Endodermal cell (in vitro differentiated cells): ENCODE measurements around the gene RHBDL1. TPM values are rescaled to one million over a fixed set of nuclear protein-coding genes. Genes with fewer than 3 reads are reported as not detected.

Experiments
- DNase-seq: peaks from one replicate; pipeline ENCODE4 v3.0.0-alpha.2; 2017
- H3K27ac ChIP-seq: 2 replicates; pipeline ENCODE4 v1.5.1; 2013; ENCODE audit warnings: mild to moderate bottlenecking, low read depth, low read length, moderate library complexity
- H3K27me3 ChIP-seq: 2 replicates; pipeline ENCODE4 v1.6.1; 2013; ENCODE audit warnings: mild to moderate bottlenecking, low read length, moderate library complexity; ENCODE audit not compliant: insufficient read depth, control insufficient read depth, poor library complexity, severe bottlenecking
- H3K36me3 ChIP-seq: 2 replicates; pipeline ENCODE4 v1.7.0; 2013; ENCODE audit warnings: mild to moderate bottlenecking, low read length, moderate library complexity; ENCODE audit not compliant: control insufficient read depth, insufficient read depth
- H3K4me1 ChIP-seq: one replicate; pipeline ENCODE4 v1.7.0; 2013; ENCODE audit warnings: low read length; ENCODE audit not compliant: control insufficient read depth, insufficient read depth
- H3K4me3 ChIP-seq: 2 replicates; pipeline ENCODE4 v1.5.1; 2013; ENCODE audit warnings: mild to moderate bottlenecking, low read length, moderate library complexity
- H3K9ac ChIP-seq: 2 replicates; pipeline ENCODE4 v1.6.1; 2013; ENCODE audit warnings: mild to moderate bottlenecking, low read length, moderate library complexity; ENCODE audit not compliant: poor library complexity, severe bottlenecking; ENCODE audit errors: extremely low read depth
- H3K9me3 ChIP-seq: 2 replicates; pipeline ENCODE4 v1.6.1; 2013; ENCODE audit warnings: mild to moderate bottlenecking, low read length, moderate library complexity; ENCODE audit not compliant: control insufficient read depth
- H3K27ac Mint-ChIP-seq: 2 replicates; pipeline ENCODE4 v1.8.0; 2020; ENCODE audit warnings: mixed read lengths
- H3K27me3 Mint-ChIP-seq: 2 replicates; pipeline ENCODE4 v1.8.0; 2021; ENCODE audit warnings: mild to moderate bottlenecking, mixed read lengths; ENCODE audit not compliant: insufficient read depth
- H3K36me3 Mint-ChIP-seq: 2 replicates; pipeline ENCODE4 v1.8.0; 2020; ENCODE audit warnings: low read depth, mixed read lengths
- H3K4me1 Mint-ChIP-seq: 2 replicates; pipeline ENCODE4 v1.8.0; 2020; ENCODE audit warnings: mixed read lengths
- H3K4me3 Mint-ChIP-seq: 2 replicates; pipeline ENCODE4 v1.8.0; 2020; ENCODE audit warnings: mild to moderate bottlenecking, moderate library complexity, mixed read lengths
- H3K9me3 Mint-ChIP-seq: 2 replicates; pipeline ENCODE4 v1.8.0; 2020; ENCODE audit warnings: mild to moderate bottlenecking, mixed read lengths
- CTCF ChIP-seq: fragments of 200-600 bp; sonication (generic); conservative IDR thresholded peaks from 2 replicates; pipeline ENCODE4 v1.5.0; 2021; ENCODE audit warnings: antibody characterized with exemption, mild to moderate bottlenecking
- WGBS, 2 experiments: methylation state at CpG; one replicate each; pipeline versions ENCODE4 v1.1.5 to v1.1.7; 2013; ENCODE audit warnings: missing lambda C conversion rate in 2 of 2, mixed read lengths in 1 of 2; ENCODE audit not compliant: insufficient coverage in 1 of 2, insufficient read length in 1 of 2; 5-methylcytosine and 5-hydroxymethylcytosine counted together
- total RNA-seq, 2 donors: library from RNA; stranded (reverse); fragmentation: NEBNext Ultra II Directional in 1 of 2; extraction: Animal tissue kit (Norgen Biotek cat#: 25700) in 1 of 2; gene quantifications; 2 replicates in 1 of 2; 3 replicates in 1 of 2; pipeline ENCODE4 v1.2.1, GENCODE V29; 2021

RHBDL1 gene
- total RNA-seq, 2 donors from 2014 or later, result 3.7 to 5.1 TPM

DNA sequence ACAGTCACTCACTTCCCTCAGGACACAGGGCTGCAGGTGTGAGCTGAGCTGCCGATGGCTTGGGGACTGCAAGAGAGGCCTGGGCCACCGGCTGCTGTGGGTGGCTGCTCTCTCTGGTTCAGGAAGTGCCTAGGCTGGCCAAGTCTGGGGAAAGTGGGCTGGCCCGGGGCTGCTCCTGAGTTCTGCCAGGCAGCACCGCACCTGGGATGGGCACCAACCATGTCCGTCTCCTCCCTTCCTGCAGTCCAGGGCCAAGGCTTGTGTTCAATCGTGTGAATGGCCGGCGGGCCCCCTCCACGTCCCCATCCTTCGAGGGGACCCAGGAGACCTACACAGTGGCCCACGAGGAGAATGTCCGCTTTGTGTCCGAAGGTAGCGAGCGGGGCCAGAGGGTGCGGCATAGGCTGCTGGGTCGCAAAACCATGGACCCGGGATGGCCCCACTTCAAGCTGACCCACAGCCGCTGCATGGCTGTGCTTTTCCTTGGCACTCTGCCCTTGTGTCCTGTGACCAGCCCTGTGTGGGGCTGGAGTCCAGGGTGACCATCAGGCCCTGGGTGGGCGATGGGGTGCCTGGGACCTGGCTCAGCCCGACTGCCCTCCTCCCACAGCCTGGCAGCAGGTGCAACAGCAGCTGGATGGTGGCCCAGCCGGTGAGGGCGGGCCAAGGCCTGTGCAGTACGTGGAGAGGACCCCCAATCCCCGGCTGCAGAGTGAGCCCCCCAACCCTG lies 28.1 kb upstream of the RHBDL1 start:
- DNase-seq, result no peak
- H3K27ac ChIP-seq, result no peak overlapping the region
- no peak overlapping the region for H3K9ac ChIP-seq
- H3K36me3 ChIP-seq, result no peaks in the 10 kb centered on the region
- Mint-ChIP-seq H3K9me3 (no peaks in the 10 kb centered on the region), H3K27ac (no peak overlapping the region), H3K4me3 (no peak overlapping the region), H3K27me3 (no peaks in the 10 kb centered on the region), H3K4me1 (no peaks in the 10 kb centered on the region), H3K36me3 (no peaks in the 10 kb centered on the region)
- no peaks in the 10 kb centered on the region for H3K9me3 ChIP-seq
- 93 to 99% methylated on average over 19 to 24 of the region's 25 CpGs for WGBS, 2 experiments
- TF ChIP-seq CTCF, result no peak
- H3K27me3 ChIP-seq, result no peaks in the 10 kb centered on the region
- no peak overlapping the region for H3K4me3 ChIP-seq
- no peaks in the 10 kb centered on the region for H3K4me1 ChIP-seq

GRCh38 chr16:648071-648780 lies 27.2 kb upstream of the RHBDL1 start:
- H3K27me3 ChIP-seq, result no peaks in the 10 kb centered on the region
- H3K4me1 Mint-ChIP-seq, result no peaks in the 10 kb centered on the region
- H3K4me3 Mint-ChIP-seq, result peak overlapping the region; percentile 68
- peak overlapping the region; percentile 66 for H3K27ac ChIP-seq
- peak overlapping the region; percentile 85 for H3K27ac Mint-ChIP-seq
- peak overlapping the region; percentile 74 for H3K9ac ChIP-seq
- no peaks in the 10 kb centered on the region for H3K27me3 Mint-ChIP-seq
- no peaks in the 10 kb centered on the region for H3K36me3 ChIP-seq
- no peaks in the 10 kb centered on the region for H3K4me1 ChIP-seq
- no peaks in the 10 kb centered on the region for H3K9me3 ChIP-seq
- WGBS, 2 experiments, result 60 to 66% methylated on average over 18 to 24 of the region's 24 CpGs
- peak overlapping the region; percentile 87 for H3K4me3 ChIP-seq
- DNase-seq, result peak; percentile 83
- H3K36me3 Mint-ChIP-seq, result no peaks in the 10 kb centered on the region
- TF ChIP-seq CTCF, result peak; percentile 79
- no peaks in the 10 kb centered on the region for H3K9me3 Mint-ChIP-seq

- peak within 1 kb of the TSS; percentile 66 for H3K27ac ChIP-seq
- Mint-ChIP-seq H3K36me3 (no peaks in the 10 kb centered on the region), H3K27ac (peak within 1 kb of the TSS; percentile 85), H3K9me3 (no peaks in the 10 kb centered on the region), H3K4me1 (no peaks in the 10 kb centered on the region), H3K4me3 (peak within 1 kb of the TSS; percentile 68), H3K27me3 (no peaks in the 10 kb centered on the region)
- H3K9me3 ChIP-seq, result no peaks in the 10 kb centered on the region
- H3K4me3 ChIP-seq, result peak within 1 kb of the TSS; percentile 87
- no peaks in the 10 kb centered on the region for H3K4me1 ChIP-seq
- H3K9ac ChIP-seq, result peak within 1 kb of the TSS; percentile 74
- no peaks in the 10 kb centered on the region for H3K36me3 ChIP-seq
- DNase-seq, result peak; percentile 96
- H3K27me3 ChIP-seq, result no peaks in the 10 kb centered on the region
- TF ChIP-seq CTCF, result no peak
- 3 to 4% methylated on average over 36 to 91 of the region's 91 CpGs for WGBS, 2 experiments
Observed at GRCh38 chr16:648781-649589, 26.5 kb upstream of the RHBDL1 start, which contains the start of gene WDR90. Gene WDR90, plus strand, starts transcription at chr16:649365. Its CDS starts 52 bp downstream, at chr16:649417.
